ENCODE measurements around the gene HSD17B1.

- TF ChIP-seq PRDM15 (CRISPR knock-in tag; IDR thresholded peaks at IDR 0.05) = no peak
- no peak for TF ChIP-seq USF2 (CRISPR knock-in tag; IDR thresholded peaks at IDR 0.05)
- TF ChIP-seq CTCF (IDR thresholded peaks at IDR 0.05) = no peak
- no peak for TF ChIP-seq E2F4 (CRISPR knock-in tag; IDR thresholded peaks at IDR 0.05; ENCODE audit: borderline replicate concordance, low read depth)
- no peak for TF ChIP-seq NR1H2 (CRISPR knock-in tag; IDR thresholded peaks at IDR 0.05)
- TF ChIP-seq MAX (CRISPR knock-in tag; IDR thresholded peaks at IDR 0.05) = no peak
- TF ChIP-seq ZNF232 (CRISPR knock-in tag; IDR thresholded peaks at IDR 0.05) = no peak
- no peak for TF ChIP-seq ZBTB43 (CRISPR knock-in tag; IDR thresholded peaks at IDR 0.05)
- TF ChIP-seq ZNF219 (CRISPR knock-in tag; IDR thresholded peaks at IDR 0.05; ENCODE audit: borderline replicate concordance) = no peak
Measured at GRCh38 chr17:42531455-42532354, 21.0 kb upstream of the HSD17B1 start.
